ENCODE measurements around the gene C16orf87.
A peak's percentile ranks its signal among the peaks of the same experiment; 100 is the strongest.

C16orf87 gene

GRCh38 chr16:46836534-46837530 lies 5.9 kb upstream of the C16orf87 start:
- Histone ChIP-seq H3K27me3 (ENCODE audit: insufficient read depth, poor library complexity, severe bottlenecking) (no peaks in the 10 kb centered on the region), H3K36me3 (ENCODE audit: low read depth) (no peaks in the 10 kb centered on the region), H3K27ac (ENCODE audit: poor library complexity, severe bottlenecking) (no peak overlapping the region), H3K9me3 (ENCODE audit: severe bottlenecking) (no peaks in the 10 kb centered on the region), H3K4me3 (ENCODE audit: severe bottlenecking) (no peak overlapping the region), H3K4me1 (ENCODE audit: insufficient read depth, poor library complexity, severe bottlenecking) (no peaks in the 10 kb centered on the region)
- peak; percentile 44; the same call in 1 of the 3 replicates for ATAC-seq (ENCODE audit: low read depth)
- TF ChIP-seq CTCF (IDR thresholded peaks at IDR 0.05; ENCODE audit: poor library complexity, severe bottlenecking), result no peak
- no peak for DNase-seq (ENCODE audit: low spot score)

- Histone ChIP-seq H3K9me3 (ENCODE audit: severe bottlenecking) (no peaks in the 10 kb centered on the region), H3K4me3 (ENCODE audit: severe bottlenecking) (no peak overlapping the region), H3K27me3 (ENCODE audit: insufficient read depth, poor library complexity, severe bottlenecking) (no peaks in the 10 kb centered on the region), H3K4me1 (ENCODE audit: insufficient read depth, poor library complexity, severe bottlenecking) (peaks cover 12% of the 10 kb centered on the region), H3K27ac (ENCODE audit: poor library complexity, severe bottlenecking) (no peak overlapping the region), H3K36me3 (ENCODE audit: low read depth) (no peaks in the 10 kb centered on the region)
- DNase-seq (ENCODE audit: low spot score) (no peak), ATAC-seq (ENCODE audit: low read depth) (no peak)
- no peak for TF ChIP-seq CTCF (IDR thresholded peaks at IDR 0.05; ENCODE audit: poor library complexity, severe bottlenecking)
Observed at GRCh38 chr16:46833460-46833800, 2.5 kb upstream of the C16orf87 start.

GRCh38 chr16:46832757-46833459 lies 1.9 kb upstream of the C16orf87 start:
- no peaks in the 10 kb centered on the region for H3K9me3 ChIP-seq (ENCODE audit: severe bottlenecking)
- no peaks in the 10 kb centered on the region for H3K36me3 ChIP-seq (ENCODE audit: low read depth)
- H3K27ac ChIP-seq (ENCODE audit: poor library complexity, severe bottlenecking), result no peak overlapping the region
- peaks cover 15% of the 10 kb centered on the region for H3K4me1 ChIP-seq (ENCODE audit: insufficient read depth, poor library complexity, severe bottlenecking)
- H3K4me3 ChIP-seq (ENCODE audit: severe bottlenecking), result no peak overlapping the region
- H3K27me3 ChIP-seq (ENCODE audit: insufficient read depth, poor library complexity, severe bottlenecking), result no peaks in the 10 kb centered on the region
- no peak for TF ChIP-seq CTCF (IDR thresholded peaks at IDR 0.05; ENCODE audit: poor library complexity, severe bottlenecking)
- ATAC-seq (ENCODE audit: low read depth), result no peak
- DNase-seq (ENCODE audit: low spot score), result no peak

GRCh38 chr16:46830417-46830901 lies 521 bp downstream of the C16orf87 start:
- peak overlapping the region; percentile 59 for H3K27ac ChIP-seq (ENCODE audit: poor library complexity, severe bottlenecking)
- H3K4me1 ChIP-seq (ENCODE audit: insufficient read depth, poor library complexity, severe bottlenecking), result peaks cover 29% of the 10 kb centered on the region
- no peak for TF ChIP-seq CTCF (IDR thresholded peaks at IDR 0.05; ENCODE audit: poor library complexity, severe bottlenecking)
- DNase-seq (ENCODE audit: low spot score) (no peak), ATAC-seq (ENCODE audit: low read depth) (peak; percentile 22)
- H3K9me3 ChIP-seq (ENCODE audit: severe bottlenecking), result no peaks in the 10 kb centered on the region
- no peaks in the 10 kb centered on the region for H3K36me3 ChIP-seq (ENCODE audit: low read depth)
- no peaks in the 10 kb centered on the region for H3K27me3 ChIP-seq (ENCODE audit: insufficient read depth, poor library complexity, severe bottlenecking)
- peak overlapping the region; percentile 75 for H3K4me3 ChIP-seq (ENCODE audit: severe bottlenecking)

Data from RWPE2 (cell line).